ENCODE results near the gene LETM1.

Gene LETM1

DNA sequence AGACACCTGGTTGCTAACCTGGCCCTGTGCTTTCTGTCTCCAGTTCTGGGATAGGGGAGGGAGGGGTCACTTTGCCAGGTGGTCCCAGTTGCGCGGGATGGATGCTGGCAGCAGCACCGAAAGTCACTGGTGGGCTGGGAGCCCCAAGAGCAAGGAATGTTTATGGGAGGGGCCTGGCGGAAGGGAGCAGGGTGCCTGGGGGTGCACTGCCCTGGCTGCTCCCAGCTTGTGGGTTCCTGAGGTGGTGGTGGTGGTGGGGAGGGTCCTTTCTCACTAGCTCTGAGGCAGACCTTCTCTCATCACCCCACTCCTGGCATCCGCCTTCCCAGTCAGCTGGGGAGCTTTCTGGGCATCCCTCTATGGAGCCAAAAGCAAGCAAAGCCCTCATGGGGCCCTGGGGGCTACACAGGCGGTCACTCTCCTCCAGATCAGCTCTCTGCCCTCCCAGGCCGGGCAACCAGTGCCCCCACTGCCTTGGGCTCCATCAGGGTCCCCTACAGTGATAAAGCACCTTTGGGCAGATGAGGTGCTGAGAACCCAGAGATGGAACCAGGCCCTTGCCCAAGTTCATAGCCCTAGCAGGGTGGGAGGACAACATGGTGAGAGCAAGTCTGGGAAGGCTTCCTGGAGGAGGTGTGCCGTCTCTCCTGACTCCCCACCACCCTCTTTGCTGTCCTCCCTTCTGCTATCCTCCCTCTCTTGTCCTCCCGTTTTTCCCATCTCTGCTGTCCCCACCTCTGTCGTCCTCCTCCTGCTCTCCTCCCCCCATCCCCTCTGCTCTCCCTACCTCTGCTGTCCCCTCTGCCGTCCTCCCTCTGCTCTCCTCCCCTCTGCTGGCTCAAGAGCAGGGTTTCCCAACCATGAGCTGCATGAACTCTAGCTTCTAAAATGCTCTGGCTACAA is 46.9 kb downstream of the LETM1 start:
- H3K27ac ChIP-seq = no peak overlapping the region
- no peak for TF ChIP-seq Cebpa-rat (IDR thresholded peaks at IDR 0.05)

DNA sequence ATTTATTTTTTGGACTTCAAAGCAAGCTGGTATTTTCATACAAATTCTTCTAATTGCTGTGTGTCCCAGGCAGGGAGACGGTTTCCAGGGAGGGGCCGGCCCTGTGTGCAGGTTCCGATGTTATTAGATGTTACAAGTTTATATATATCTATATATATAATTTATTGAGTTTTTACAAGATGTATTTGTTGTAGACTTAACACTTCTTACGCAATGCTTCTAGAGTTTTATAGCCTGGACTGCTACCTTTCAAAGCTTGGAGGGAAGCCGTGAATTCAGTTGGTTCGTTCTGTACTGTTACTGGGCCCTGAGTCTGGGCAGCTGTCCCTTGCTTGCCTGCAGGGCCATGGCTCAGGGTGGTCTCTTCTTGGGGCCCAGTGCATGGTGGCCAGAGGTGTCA is 47.6 kb downstream of the LETM1 start:
- no peaks in the 10 kb centered on the region for H3K27me3 ChIP-seq
- peaks cover 0 to 28% (median 18%) of the 10 kb centered on the region in 11 experiments; a peak in 19 of 22 replicates for H3K36me3 ChIP-seq
- H3K27ac ChIP-seq = no peak overlapping the region
- H3K9me3 ChIP-seq (replicated peaks in 1 of 11) = no peaks in the 10 kb centered on the region
- no peak overlapping the region for H3K4me3 ChIP-seq
- no peak overlapping the region for H3K4me2 ChIP-seq
- peaks cover 0 to 83% (median 47%) of the 10 kb centered on the region in 11 experiments; a peak in 20 of 22 replicates for H4K20me1 ChIP-seq
- TF ChIP-seq Cebpa-rat (IDR thresholded peaks at IDR 0.05) = peak in 6 of 11 experiments; percentile 10 to 82 (median 45); a peak in 4 of 22 replicates
- H3K9ac ChIP-seq = no peak overlapping the region
- H3K4me1 ChIP-seq = peaks cover 0 to 53% (median 42%) of the 10 kb centered on the region in 10 experiments; a peak in 16 of 20 replicates

More for the DNA sequence above, 46.9 kb downstream of the LETM1 start:
- H4K20me1 ChIP-seq = peaks cover 0 to 90% (median 54%) of the 10 kb centered on the region in 11 experiments; a peak in 20 of 22 replicates
- peak overlapping the region in 2 of 11 experiments; percentile 33 to 39; a peak in 2 of 22 replicates for H3K9ac ChIP-seq
- no peak overlapping the region for H3K4me3 ChIP-seq
- peaks cover under 1 to 35% (median 21%) of the 10 kb centered on the region in 11 experiments; a peak in 20 of 22 replicates for H3K36me3 ChIP-seq
- H3K4me2 ChIP-seq = no peak overlapping the region
- H3K9me3 ChIP-seq (replicated peaks in 1 of 11) = no peaks in the 10 kb centered on the region
- peaks cover 0 to 53% (median 42%) of the 10 kb centered on the region in 10 experiments; a peak in 16 of 20 replicates for H3K4me1 ChIP-seq
- no peaks in the 10 kb centered on the region for H3K27me3 ChIP-seq

DNA sequence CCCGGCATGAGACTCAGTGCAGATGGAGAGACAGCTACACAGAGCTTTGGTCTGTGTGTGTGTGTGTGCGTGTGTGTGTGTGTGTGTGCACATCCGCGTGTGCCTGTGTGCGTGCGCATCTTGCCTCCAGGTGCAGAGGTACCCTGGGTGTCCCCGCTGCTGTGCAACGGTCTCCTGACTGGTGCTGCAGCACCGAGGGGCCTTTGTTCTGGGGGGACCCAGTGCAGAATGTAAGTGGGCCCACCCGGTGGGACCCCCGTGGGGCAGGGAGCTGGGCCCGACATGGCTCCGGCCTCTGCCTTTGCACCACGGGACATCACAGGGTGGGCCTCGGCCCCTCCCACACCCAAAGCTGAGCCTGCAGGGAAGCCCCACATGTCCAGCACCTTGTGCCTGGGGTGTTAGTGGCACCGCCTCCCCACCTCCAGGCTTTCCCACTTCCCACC is 48.6 kb downstream of the LETM1 start:
- Histone ChIP-seq H3K27ac (no peak overlapping the region), H3K9ac (no peak overlapping the region)

DNA sequence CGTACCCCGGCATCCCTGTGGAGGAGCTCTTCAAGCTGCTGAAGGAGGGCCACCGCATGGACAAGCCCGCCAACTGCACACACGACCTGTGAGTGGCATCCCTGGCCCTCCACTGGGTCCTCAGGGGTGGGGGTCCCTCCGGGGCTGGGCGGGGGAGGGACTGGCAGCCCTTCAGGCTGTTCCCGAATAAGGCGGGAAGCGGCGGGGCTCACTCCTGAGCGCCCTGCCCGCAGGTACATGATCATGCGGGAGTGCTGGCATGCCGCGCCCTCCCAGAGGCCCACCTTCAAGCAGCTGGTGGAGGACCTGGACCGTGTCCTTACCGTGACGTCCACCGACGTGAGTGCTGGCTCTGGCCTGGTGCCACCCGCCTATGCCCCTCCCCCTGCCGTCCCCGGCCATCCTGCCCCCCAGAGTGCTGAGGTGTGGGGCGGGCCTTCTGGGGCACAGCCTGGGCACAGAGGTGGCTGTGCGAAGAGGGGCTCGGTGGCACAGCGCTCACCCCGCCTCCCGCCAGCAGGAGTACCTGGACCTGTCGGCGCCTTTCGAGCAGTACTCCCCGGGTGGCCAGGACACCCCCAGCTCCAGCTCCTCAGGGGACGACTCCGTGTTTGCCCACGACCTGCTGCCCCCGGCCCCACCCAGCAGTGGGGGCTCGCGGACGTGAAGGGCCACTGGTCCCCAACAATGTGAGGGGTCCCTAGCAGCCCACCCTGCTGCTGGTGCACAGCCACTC is 49.2 kb downstream of the LETM1 start:
- no peak overlapping the region; a peak in 1 of 22 replicates for H3K9ac ChIP-seq
- peaks cover 0 to 14% (median 8%) of the 10 kb centered on the region in 11 experiments; a peak in 9 of 22 replicates for H3K36me3 ChIP-seq
- no peak overlapping the region for H3K27ac ChIP-seq
- no peak for TF ChIP-seq Cebpa-rat (IDR thresholded peaks at IDR 0.05)
- peaks cover 11 to 61% (median 50%) of the 10 kb centered on the region in 10 experiments for H3K4me1 ChIP-seq
- peaks cover 0 to 67% (median 32%) of the 10 kb centered on the region in 11 experiments; a peak in 18 of 22 replicates for H4K20me1 ChIP-seq
- H3K4me2 ChIP-seq = peak overlapping the region in 8 of 11 experiments; percentile 26 to 66 (median 58); a peak in 13 of 22 replicates
- H3K27me3 ChIP-seq = no peaks in the 10 kb centered on the region
- no peak overlapping the region for H3K4me3 ChIP-seq
- no peaks in the 10 kb centered on the region for H3K9me3 ChIP-seq (replicated peaks in 1 of 11)

More for the DNA sequence above, 48.6 kb downstream of the LETM1 start:
- TF ChIP-seq Cebpa-rat (IDR thresholded peaks at IDR 0.05) = no peak
- peak overlapping the region in 5 of 11 experiments; percentile 6 to 57 (median 12); a peak in 5 of 22 replicates for H3K4me2 ChIP-seq
- peaks cover 0 to 20% (median 8%) of the 10 kb centered on the region in 11 experiments; a peak in 12 of 22 replicates for H3K36me3 ChIP-seq
- H3K27me3 ChIP-seq = no peaks in the 10 kb centered on the region
- peaks cover 0 to 72% (median 36%) of the 10 kb centered on the region in 11 experiments; a peak in 18 of 22 replicates for H4K20me1 ChIP-seq
- no peaks in the 10 kb centered on the region for H3K9me3 ChIP-seq (replicated peaks in 1 of 11)
- peaks cover 5 to 55% (median 45%) of the 10 kb centered on the region in 10 experiments for H3K4me1 ChIP-seq
- H3K4me3 ChIP-seq = no peak overlapping the region

- H3K4me1 ChIP-seq = peaks cover 12 to 67% (median 55%) of the 10 kb centered on the region in 10 experiments
- H3K4me3 ChIP-seq = no peak overlapping the region
- peaks cover 0 to 61% (median 26%) of the 10 kb centered on the region in 11 experiments; a peak in 18 of 22 replicates for H4K20me1 ChIP-seq
- H3K27me3 ChIP-seq = no peaks in the 10 kb centered on the region
- H3K27ac ChIP-seq = no peak overlapping the region
- TF ChIP-seq Cebpa-rat (IDR thresholded peaks at IDR 0.05) = no peak
- H3K4me2 ChIP-seq = peak overlapping the region in 8 of 11 experiments; percentile 26 to 66 (median 58); a peak in 13 of 22 replicates
- peaks cover 0 to 9% (median 5%) of the 10 kb centered on the region in 11 experiments; a peak in 8 of 22 replicates for H3K36me3 ChIP-seq
- H3K9me3 ChIP-seq (replicated peaks in 1 of 11) = no peaks in the 10 kb centered on the region
- H3K9ac ChIP-seq = peak overlapping the region in 2 of 11 experiments; percentile 26 to 37; a peak in 2 of 22 replicates
Observed at GRCh38 chr4:1806223-1806564, 49.8 kb downstream of the LETM1 start.

GRCh38 chr4:1805493-1806222 is 50.3 kb downstream of the LETM1 start:
- H3K27ac ChIP-seq = no peak overlapping the region
- peak overlapping the region in 8 of 11 experiments; percentile 26 to 66 (median 58); a peak in 13 of 22 replicates for H3K4me2 ChIP-seq
- no peak overlapping the region for H3K4me3 ChIP-seq
- H4K20me1 ChIP-seq = peaks cover 0 to 55% (median 21%) of the 10 kb centered on the region in 11 experiments; a peak in 18 of 22 replicates
- no peaks in the 10 kb centered on the region for H3K9me3 ChIP-seq (replicated peaks in 1 of 11)
- peak overlapping the region in 2 of 11 experiments; percentile 26 to 37; a peak in 2 of 22 replicates for H3K9ac ChIP-seq
- peaks cover 12 to 68% (median 58%) of the 10 kb centered on the region in 10 experiments for H3K4me1 ChIP-seq
- no peak for TF ChIP-seq Cebpa-rat (IDR thresholded peaks at IDR 0.05)
- H3K36me3 ChIP-seq = peaks cover 0 to 3% (median 0%) of the 10 kb centered on the region in 11 experiments; a peak in 4 of 22 replicates
- H3K27me3 ChIP-seq = no peaks in the 10 kb centered on the region

DNA sequence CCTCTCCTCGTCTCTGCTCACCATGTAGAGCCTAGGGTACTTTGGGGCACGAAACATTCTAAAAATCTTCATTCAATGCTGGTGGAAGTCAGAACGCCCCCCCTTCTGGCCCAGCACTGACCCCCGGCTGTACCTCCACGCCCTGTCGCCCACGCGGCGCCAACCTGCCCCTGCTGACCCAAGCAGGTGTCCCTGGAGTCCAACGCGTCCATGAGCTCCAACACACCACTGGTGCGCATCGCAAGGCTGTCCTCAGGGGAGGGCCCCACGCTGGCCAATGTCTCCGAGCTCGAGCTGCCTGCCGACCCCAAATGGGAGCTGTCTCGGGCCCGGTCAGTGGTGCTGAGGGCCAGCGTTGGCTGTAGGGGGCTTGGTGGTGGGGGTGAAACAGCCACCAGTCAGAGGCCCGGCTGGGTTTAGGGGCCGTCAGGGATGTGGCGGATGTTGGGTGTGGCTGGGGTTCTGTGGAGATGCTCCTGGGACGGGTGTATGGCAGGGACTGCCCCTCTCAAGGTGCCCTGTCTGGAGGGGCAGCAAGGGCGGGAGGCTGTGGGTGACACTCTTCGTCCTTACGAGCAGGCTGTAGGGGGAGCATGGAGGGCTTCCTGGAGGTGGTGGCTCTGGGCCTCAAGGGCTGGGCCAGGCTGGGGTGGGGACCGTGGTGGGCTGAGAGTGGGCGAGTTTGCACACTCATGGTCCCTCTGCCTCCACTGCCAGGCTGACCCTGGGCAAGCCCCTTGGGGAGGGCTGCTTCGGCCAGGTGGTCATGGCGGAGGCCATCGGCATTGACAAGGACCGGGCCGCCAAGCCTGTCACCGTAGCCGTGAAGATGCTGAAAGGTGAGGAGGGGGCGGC is 51.1 kb downstream of the LETM1 start:
- no peak for TF ChIP-seq Cebpa-rat (IDR thresholded peaks at IDR 0.05)
- H3K4me1 ChIP-seq = peaks cover 12 to 67% (median 57%) of the 10 kb centered on the region in 10 experiments

More for the DNA sequence above, 51.1 kb downstream of the LETM1 start:
- Histone ChIP-seq H3K4me2 (peak overlapping the region in 7 of 11 experiments; percentile 49 to 92 (median 92); a peak in 13 of 22 replicates), H3K9me3 (replicated peaks in 1 of 11) (no peaks in the 10 kb centered on the region), H3K9ac (0 out of 22 replicates have a peak overlapping the region, but pooled peaks of 2 of the 11 experiments have one; percentile 9 to 50), H3K27me3 (peaks cover 0 to 8% (median 0%) of the 10 kb centered on the region in 11 experiments; a peak in 4 of 22 replicates), H3K36me3 (no peaks in the 10 kb centered on the region), H4K20me1 (peaks cover 0 to 49% (median 13%) of the 10 kb centered on the region in 11 experiments; a peak in 13 of 22 replicates), H3K27ac (peak overlapping the region in 3 of 11 experiments; percentile 76 to 84 (median 81); a peak in 4 of 22 replicates), H3K4me3 (no peak overlapping the region)
